ENCODE measurements around the gene CCDC201.

The CCDC201 gene

GRCh38 chr7:45902820-45903219 is 29.9 kb upstream of the CCDC201 start:
- no peak overlapping the region for H3K4me3 Mint-ChIP-seq
- peaks cover 7% of the 10 kb centered on the region for H3K9me3 Mint-ChIP-seq
- no peak overlapping the region for H3K27ac Mint-ChIP-seq
- no peaks in the 10 kb centered on the region for H3K4me1 Mint-ChIP-seq (ENCODE audit: low read depth)
- H3K36me3 Mint-ChIP-seq (ENCODE audit: low read depth) = no peaks in the 10 kb centered on the region
- peaks cover 28% of the 10 kb centered on the region for H3K27me3 Mint-ChIP-seq

GRCh38 chr7:45901566-45901965 is 28.7 kb upstream of the CCDC201 start:
- H3K9me3 Mint-ChIP-seq = peaks cover 7% of the 10 kb centered on the region
- no peak overlapping the region for H3K4me3 Mint-ChIP-seq
- no peak overlapping the region for H3K27ac Mint-ChIP-seq
- no peaks in the 10 kb centered on the region for H3K4me1 Mint-ChIP-seq (ENCODE audit: low read depth)
- no peaks in the 10 kb centered on the region for H3K36me3 Mint-ChIP-seq (ENCODE audit: low read depth)
- peaks cover 32% of the 10 kb centered on the region for H3K27me3 Mint-ChIP-seq

GRCh38 chr7:45898222-45898621 is 25.3 kb upstream of the CCDC201 start:
- H3K4me3 Mint-ChIP-seq = no peak overlapping the region
- peaks cover 3% of the 10 kb centered on the region for H3K9me3 Mint-ChIP-seq
- no peak overlapping the region for H3K27ac Mint-ChIP-seq
- peaks cover 57% of the 10 kb centered on the region for H3K27me3 Mint-ChIP-seq
- H3K36me3 Mint-ChIP-seq (ENCODE audit: low read depth) = no peaks in the 10 kb centered on the region
- no peaks in the 10 kb centered on the region for H3K4me1 Mint-ChIP-seq (ENCODE audit: low read depth)

GRCh38 chr7:45897042-45897690 is 24.3 kb upstream of the CCDC201 start:
- Mint-ChIP-seq H3K4me3 (no peak overlapping the region), H3K4me1 (ENCODE audit: low read depth) (no peaks in the 10 kb centered on the region), H3K27me3 (peaks cover 57% of the 10 kb centered on the region), H3K9me3 (no peaks in the 10 kb centered on the region), H3K27ac (no peak overlapping the region), H3K36me3 (ENCODE audit: low read depth) (no peaks in the 10 kb centered on the region)

- Mint-ChIP-seq H3K4me1 (ENCODE audit: low read depth) (no peaks in the 10 kb centered on the region), H3K4me3 (no peak overlapping the region), H3K27ac (no peak overlapping the region), H3K9me3 (no peaks in the 10 kb centered on the region), H3K27me3 (peaks cover 57% of the 10 kb centered on the region), H3K36me3 (ENCODE audit: low read depth) (no peaks in the 10 kb centered on the region)
Measured at GRCh38 chr7:45894665-45895062, 21.8 kb upstream of the CCDC201 start.

- Mint-ChIP-seq H3K36me3 (ENCODE audit: low read depth) (no peaks in the 10 kb centered on the region), H3K9me3 (no peaks in the 10 kb centered on the region), H3K27me3 (peaks cover 58% of the 10 kb centered on the region), H3K4me3 (no peak overlapping the region), H3K4me1 (ENCODE audit: low read depth) (no peaks in the 10 kb centered on the region), H3K27ac (no peak overlapping the region)
Measured at GRCh38 chr7:45893996-45894664, 21.2 kb upstream of the CCDC201 start.

DNA sequence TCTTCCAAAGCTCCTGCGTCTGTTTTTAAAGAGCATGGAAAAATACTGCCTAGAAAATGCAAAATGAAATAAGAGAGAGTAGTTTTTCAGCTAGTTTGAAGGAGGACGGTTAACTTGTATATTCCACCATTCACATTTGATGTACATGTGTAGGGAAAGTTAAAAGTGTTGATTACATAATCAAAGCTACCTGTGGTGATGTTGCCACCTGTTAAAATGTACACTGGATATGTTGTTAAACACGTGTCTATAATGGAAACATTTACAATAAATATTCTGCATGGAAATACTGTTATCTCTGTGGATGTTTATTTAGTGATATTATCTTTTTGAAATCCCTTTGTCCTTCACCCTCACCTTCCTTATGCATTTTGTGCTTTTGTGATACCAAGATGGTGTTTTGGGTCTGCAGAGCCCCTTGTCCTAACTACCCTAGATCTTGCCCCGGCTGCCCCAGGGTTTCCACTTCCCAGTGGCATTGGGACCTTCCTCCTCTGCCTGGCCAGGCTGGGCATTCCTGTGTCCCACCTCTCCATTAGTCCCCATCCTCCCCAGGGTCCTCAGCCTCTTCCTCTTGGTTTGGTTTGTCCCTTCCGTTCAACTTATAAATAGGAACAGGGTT is 20.6 kb upstream of the CCDC201 start:
- no peak overlapping the region for H3K27ac Mint-ChIP-seq
- no peaks in the 10 kb centered on the region for H3K36me3 Mint-ChIP-seq (ENCODE audit: low read depth)
- H3K4me3 Mint-ChIP-seq = no peak overlapping the region
- H3K9me3 Mint-ChIP-seq = no peaks in the 10 kb centered on the region
- H3K4me1 Mint-ChIP-seq (ENCODE audit: low read depth) = no peaks in the 10 kb centered on the region
- peaks cover 60% of the 10 kb centered on the region for H3K27me3 Mint-ChIP-seq

DNA sequence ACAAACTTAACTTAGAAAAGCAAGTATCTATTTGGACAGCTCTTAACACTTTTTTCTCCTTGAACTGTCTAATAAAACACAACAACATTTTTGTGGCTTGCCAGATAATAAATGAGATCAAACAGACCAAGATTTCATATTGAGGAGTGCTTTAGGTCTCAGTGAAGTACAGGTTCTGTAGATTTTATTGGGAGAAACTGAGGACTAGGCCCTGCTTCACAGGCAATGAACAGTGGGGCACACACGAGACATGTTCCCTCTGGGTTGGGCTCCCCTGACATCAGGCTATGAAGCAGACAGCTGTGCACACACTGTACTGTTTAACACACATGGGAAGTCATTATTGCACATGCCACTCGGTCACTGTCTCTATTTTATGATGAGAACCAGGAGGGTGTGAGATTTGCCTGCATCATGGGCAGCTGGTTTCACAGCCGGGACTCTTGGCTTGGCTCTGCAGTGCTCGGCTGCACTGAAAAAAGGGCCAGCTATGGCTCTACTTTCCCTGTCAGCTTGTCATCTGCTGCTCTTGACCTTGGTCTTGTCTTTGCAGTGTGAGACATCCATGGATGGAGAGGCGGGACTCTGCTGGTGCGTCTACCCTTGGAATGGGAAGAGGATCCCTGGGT is 19.6 kb upstream of the CCDC201 start:
- Mint-ChIP-seq H3K36me3 (ENCODE audit: low read depth) (no peaks in the 10 kb centered on the region), H3K9me3 (no peaks in the 10 kb centered on the region), H3K27me3 (peaks cover 60% of the 10 kb centered on the region), H3K4me1 (ENCODE audit: low read depth) (no peaks in the 10 kb centered on the region), H3K4me3 (no peak overlapping the region), H3K27ac (no peak overlapping the region)

- H3K4me3 Mint-ChIP-seq = no peak overlapping the region
- H3K27ac Mint-ChIP-seq = no peak overlapping the region
- H3K36me3 Mint-ChIP-seq (ENCODE audit: low read depth) = no peaks in the 10 kb centered on the region
- H3K27me3 Mint-ChIP-seq = peaks cover 65% of the 10 kb centered on the region
- no peaks in the 10 kb centered on the region for H3K4me1 Mint-ChIP-seq (ENCODE audit: low read depth)
- no peaks in the 10 kb centered on the region for H3K9me3 Mint-ChIP-seq
Measured at GRCh38 chr7:45891462-45892402, 18.9 kb upstream of the CCDC201 start.

DNA sequence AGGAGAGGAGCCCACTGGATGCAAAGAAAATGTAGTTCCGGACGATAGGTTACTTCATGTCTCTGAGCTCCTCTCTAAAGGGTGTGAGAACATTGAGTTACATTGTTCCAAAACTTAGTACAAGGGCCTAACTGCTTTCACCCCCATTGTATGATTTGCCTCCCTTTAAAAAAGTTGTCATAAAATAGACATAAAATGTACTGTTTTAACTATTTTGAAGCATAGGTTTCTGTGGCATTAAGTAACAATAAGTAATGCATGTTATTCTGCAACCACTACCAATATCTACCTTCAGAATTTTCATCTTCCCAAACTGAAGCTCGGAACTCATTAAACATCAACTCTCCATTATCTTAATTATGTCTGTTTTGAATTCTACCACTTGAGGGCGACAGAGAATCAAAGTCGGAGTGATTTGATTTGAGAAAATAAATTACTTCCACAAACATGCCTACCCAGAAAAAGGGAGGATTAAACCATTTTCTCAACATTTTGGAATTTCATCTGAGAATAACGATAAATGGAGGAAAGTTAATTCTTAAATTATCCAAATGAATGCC is 18.1 kb upstream of the CCDC201 start:
- Mint-ChIP-seq H3K27ac (no peak overlapping the region), H3K27me3 (peaks cover 66% of the 10 kb centered on the region), H3K9me3 (no peaks in the 10 kb centered on the region), H3K36me3 (ENCODE audit: low read depth) (no peaks in the 10 kb centered on the region), H3K4me1 (ENCODE audit: low read depth) (no peaks in the 10 kb centered on the region), H3K4me3 (no peak overlapping the region)

- no peaks in the 10 kb centered on the region for H3K9me3 Mint-ChIP-seq
- no peak overlapping the region for H3K27ac Mint-ChIP-seq
- no peaks in the 10 kb centered on the region for H3K36me3 Mint-ChIP-seq (ENCODE audit: low read depth)
- H3K4me1 Mint-ChIP-seq (ENCODE audit: low read depth) = no peaks in the 10 kb centered on the region
- peaks cover 62% of the 10 kb centered on the region for H3K27me3 Mint-ChIP-seq
- no peak overlapping the region for H3K4me3 Mint-ChIP-seq
Measured at GRCh38 chr7:45890125-45890901, 17.4 kb upstream of the CCDC201 start.

- H3K27ac Mint-ChIP-seq = no peak overlapping the region
- no peaks in the 10 kb centered on the region for H3K36me3 Mint-ChIP-seq (ENCODE audit: low read depth)
- H3K4me1 Mint-ChIP-seq (ENCODE audit: low read depth) = no peaks in the 10 kb centered on the region
- H3K9me3 Mint-ChIP-seq = no peaks in the 10 kb centered on the region
- peaks cover 64% of the 10 kb centered on the region for H3K27me3 Mint-ChIP-seq
- H3K4me3 Mint-ChIP-seq = no peak overlapping the region
Measured at GRCh38 chr7:45889367-45890067, 16.6 kb upstream of the CCDC201 start.

GRCh38 chr7:45888993-45889366 is 16.1 kb upstream of the CCDC201 start:
- Mint-ChIP-seq H3K27ac (no peak overlapping the region), H3K27me3 (peaks cover 58% of the 10 kb centered on the region), H3K4me3 (no peak overlapping the region), H3K36me3 (ENCODE audit: low read depth) (no peaks in the 10 kb centered on the region), H3K4me1 (ENCODE audit: low read depth) (no peaks in the 10 kb centered on the region), H3K9me3 (no peaks in the 10 kb centered on the region)
